Smooth muscle cell (in vitro differentiated cells): ENCODE data around the gene CA11. TPM values are rescaled to one million over a fixed set of nuclear protein-coding genes. Genes with fewer than 3 reads are reported as not detected.

ENCODE experiments used
- DNase-seq: peaks from one replicate; lab custom pipeline; 2025; ENCODE audit not compliant: unreplicated experiment; lab: John Stamatoyannopoulos, UW
- H2AFZ ChIP-seq: fragments of 200-600 bp; sonication (generic); 2 replicates; pipeline ENCODE4 v1.6.0; 2016; ENCODE audit warnings: antibody characterized with exemption, low read depth, mild to moderate bottlenecking
- H3F3A ChIP-seq: fragments of 200-600 bp; sonication (generic); 2 replicates; pipeline ENCODE4 v1.6.0; 2017; ENCODE audit warnings: antibody characterized with exemption, low read depth
- H3K27ac ChIP-seq: fragments of 200-600 bp; sonication (generic); 2 replicates; pipeline ENCODE4 v1.5.1; 2016; ENCODE audit warnings: low read depth, mild to moderate bottlenecking
- H3K27me3 ChIP-seq: fragments of 200-600 bp; sonication (generic); 2 replicates; pipeline ENCODE4 v1.6.1; 2016; ENCODE audit warnings: low read depth, mild to moderate bottlenecking
- H3K36me3 ChIP-seq: fragments of 200-600 bp; sonication (generic); 2 replicates; pipeline ENCODE4 v1.5.1; 2016; ENCODE audit warnings: low read depth
- H3K4me1 ChIP-seq: fragments of 200-600 bp; sonication (generic); 2 replicates; pipeline ENCODE4 v1.5.1; 2016; ENCODE audit warnings: low read depth
- H3K4me2 ChIP-seq: fragments of 200-600 bp; sonication (generic); 2 replicates; pipeline ENCODE4 v1.6.0; 2016; ENCODE audit warnings: mild to moderate bottlenecking
- H3K4me3 ChIP-seq: fragments of 200-600 bp; sonication (generic); 2 replicates; pipeline ENCODE4 v1.5.1; 2016; ENCODE audit warnings: mild to moderate bottlenecking
- H3K79me2 ChIP-seq: fragments of 200-600 bp; sonication (generic); 2 replicates; pipeline ENCODE4 v1.6.0; 2016; ENCODE audit warnings: low read depth, mild to moderate bottlenecking
- H3K9ac ChIP-seq: fragments of 200-600 bp; sonication (generic); 2 replicates; pipeline ENCODE4 v1.6.0; 2016; ENCODE audit warnings: low read depth
- H3K9me3 ChIP-seq: fragments of 200-600 bp; sonication (generic); replicated peaks from 2 replicates; pipeline ENCODE4 v1.5.1; 2016; ENCODE audit warnings: low read depth
- H4K20me1 ChIP-seq: fragments of 200-600 bp; sonication (generic); 2 replicates; pipeline ENCODE4 v1.6.0; 2016; ENCODE audit warnings: low read depth
- CTCF ChIP-seq: fragments of 200-600 bp; sonication (generic); IDR thresholded peaks from 2 replicates; pipeline ENCODE4 v1.5.1; 2017; ENCODE audit warnings: borderline replicate concordance, mild to moderate bottlenecking, antibody characterized with exemption; ENCODE audit not compliant: insufficient read depth, poor library complexity, severe bottlenecking
- WGBS: methylation state at CpG from one replicate; pipeline ENCODE4 v1.1.7; 2016; ENCODE audit warnings: low lambda C conversion rate; 5-methylcytosine and 5-hydroxymethylcytosine counted together
- polyA plus RNA-seq: library from polyadenylated mRNA; unstranded; fragments of >200 nt; fragmentation: Nextera tagmentation; extraction: Ambion mirVana; gene quantifications from 2 replicates; pipeline ENCODE4 v1.2.1, GENCODE V29; 2016
- total RNA-seq: library from RNA; depleted of rRNA; stranded (reverse); fragments of >200 nt; gene quantifications from 2 replicates; pipeline ENCODE4 v1.2.3, GENCODE V29; 2014

Gene CA11
- total and polyA plus RNA-seq, 2 experiments from 2014 or later = 0.09 to 6.9 TPM

- Histone ChIP-seq H3K9ac (no peak overlapping the region), H3K27me3 (no peaks in the 10 kb centered on the region), H3K4me3 (no peak overlapping the region), H4K20me1 (no peaks in the 10 kb centered on the region), H2AFZ (no peak overlapping the region), H3K4me1 (peaks cover 7% of the 10 kb centered on the region), H3K36me3 (no peaks in the 10 kb centered on the region), H3K79me2 (no peaks in the 10 kb centered on the region), H3K9me3 (no peaks in the 10 kb centered on the region), H3K27ac (no peak overlapping the region), H3F3A (no peaks in the 10 kb centered on the region), H3K4me2 (no peak overlapping the region)
- DNase-seq = no peak
- TF ChIP-seq CTCF = no peak
- 78% methylated on average over 25 of the region's 25 CpGs for WGBS
Measured at GRCh38 chr19:48673436-48674100, 27.6 kb upstream of the CA11 start.

- no peak within 1 kb of the TSS for H2AFZ ChIP-seq
- H3K4me2 ChIP-seq = no peak within 1 kb of the TSS
- H3K27ac ChIP-seq = no peak within 1 kb of the TSS
- H3K79me2 ChIP-seq = no peaks in the 10 kb centered on the region
- no peaks in the 10 kb centered on the region for H4K20me1 ChIP-seq
- DNase-seq = no peak
- WGBS = 86% methylated on average over 21 of the region's 25 CpGs
- no peaks in the 10 kb centered on the region for H3F3A ChIP-seq
- no peak within 1 kb of the TSS for H3K4me3 ChIP-seq
- no peaks in the 10 kb centered on the region for H3K36me3 ChIP-seq
- TF ChIP-seq CTCF = no peak
- H3K27me3 ChIP-seq = no peaks in the 10 kb centered on the region
- no peak within 1 kb of the TSS for H3K9ac ChIP-seq
- H3K9me3 ChIP-seq = no peaks in the 10 kb centered on the region
- H3K4me1 ChIP-seq = peaks cover 7% of the 10 kb centered on the region
Measured at GRCh38 chr19:48672994-48673393, 27.0 kb upstream of the CA11 start, which contains the start of gene NTN5. Gene NTN5 (minus strand): TSS chr19:48673017. CDS start chr19:48670986, 2,031 bp downstream.

GRCh38 chr19:48671446-48671995 lies 25.5 kb upstream of the CA11 start:
- H3K4me2 ChIP-seq = no peak overlapping the region
- H3K4me3 ChIP-seq = no peak overlapping the region
- no peak overlapping the region for H3K9ac ChIP-seq
- H3K4me1 ChIP-seq = peaks cover 7% of the 10 kb centered on the region
- H3K36me3 ChIP-seq = no peaks in the 10 kb centered on the region
- no peak overlapping the region for H2AFZ ChIP-seq
- H3K27me3 ChIP-seq = no peaks in the 10 kb centered on the region
- TF ChIP-seq CTCF = no peak
- DNase-seq = no peak
- 81% methylated on average over 7 of the region's 10 CpGs for WGBS
- H4K20me1 ChIP-seq = no peaks in the 10 kb centered on the region
- H3F3A ChIP-seq = no peaks in the 10 kb centered on the region
- no peaks in the 10 kb centered on the region for H3K9me3 ChIP-seq
- H3K27ac ChIP-seq = no peak overlapping the region
- no peaks in the 10 kb centered on the region for H3K79me2 ChIP-seq
